H7 (cell line): ENCODE results near the gene GALNT10. TPM values are rescaled to one million over a fixed set of nuclear protein-coding genes. Genes with fewer than 3 reads are reported as not detected.

Experiments used
- DNase-seq: peaks from one replicate; pipeline ENCODE4 v3.0.0; 2012
- H3K27me3 ChIP-seq: 2 replicates; pipeline ENCODE4 v1.6.0; 2011; ENCODE audit warnings: mild to moderate bottlenecking, low read length; ENCODE audit not compliant: control insufficient read depth, insufficient read depth
- H3K36me3 ChIP-seq: replicated peaks from 2 replicates; pipeline ENCODE4 v1.5.1; 2011; ENCODE audit warnings: low read length; ENCODE audit not compliant: control insufficient read depth, insufficient read depth
- H3K4me3 ChIP-seq: 2 replicates; pipeline ENCODE4 v1.5.1; 2011; ENCODE audit warnings: low read depth, mild to moderate bottlenecking, control low read depth, low read length, moderate library complexity; ENCODE audit not compliant: insufficient read depth
- total RNA-seq: library from RNA; depleted of rRNA; stranded (reverse); fragments of >200 nt; shearing (Covaris generic); gene quantifications from 2 replicates; pipeline ENCODE4 v1.2.3, GENCODE V29; 2014

The GALNT10 gene
- total RNA-seq, 1 experiment from 2014 or later: 13.8 TPM

DNA sequence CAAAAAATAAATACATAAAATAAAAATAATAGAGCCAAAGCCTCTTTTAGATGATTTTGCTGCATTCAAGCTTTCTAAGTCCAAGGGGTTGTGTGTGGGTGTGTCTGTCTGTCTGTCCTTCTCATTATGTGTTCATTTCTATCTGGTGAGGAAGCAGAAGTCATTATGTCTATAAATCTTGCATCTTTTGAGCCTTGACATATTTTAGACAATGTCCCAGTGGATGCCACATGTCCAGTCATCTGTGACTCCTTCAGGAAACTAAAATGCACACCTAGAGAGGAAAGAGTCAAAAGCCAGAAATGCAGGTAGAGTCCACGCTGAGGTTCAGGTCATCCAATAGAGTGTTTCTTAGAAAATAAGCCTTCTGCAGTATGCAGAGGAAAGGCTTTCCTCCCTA, 80.9 kb downstream of the GALNT10 start:
- no peaks in the 10 kb centered on the region for H3K27me3 ChIP-seq
- H3K4me3 ChIP-seq: no peak overlapping the region
- no peak for DNase-seq
- no peaks in the 10 kb centered on the region; the same call in 1 of the 2 replicates for H3K36me3 ChIP-seq

DNA sequence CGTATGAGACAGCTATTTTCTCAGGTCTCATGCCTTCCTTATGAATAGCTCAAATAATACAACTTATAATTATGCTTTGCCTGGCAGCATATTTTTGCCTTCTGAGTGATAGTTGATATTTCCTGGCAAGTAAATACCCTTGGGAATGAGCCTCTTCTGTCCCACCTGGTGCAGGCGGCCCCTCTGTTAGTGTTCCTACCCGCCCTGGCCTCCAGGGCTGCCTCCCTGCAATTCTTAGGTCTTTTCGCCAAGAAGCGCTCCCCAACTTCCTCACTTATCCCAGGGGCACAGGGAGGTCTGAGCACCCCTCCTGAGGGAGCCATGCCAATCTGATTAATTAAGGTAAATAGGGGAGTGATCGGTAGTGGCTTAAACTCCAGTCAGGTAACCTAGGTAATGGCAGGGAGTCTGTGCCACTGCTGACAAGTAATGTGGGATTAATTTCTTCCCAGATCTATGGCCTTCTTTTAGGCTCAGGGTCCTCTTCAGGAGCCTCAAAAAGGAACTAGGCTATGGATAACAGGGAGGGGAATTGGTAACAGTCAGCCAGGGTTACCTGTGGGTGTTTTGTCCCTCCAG, 81.5 kb downstream of the GALNT10 start:
- no peak for DNase-seq
- no peaks in the 10 kb centered on the region for H3K27me3 ChIP-seq
- H3K4me3 ChIP-seq: no peak overlapping the region
- no peaks in the 10 kb centered on the region; the same call in 1 of the 2 replicates for H3K36me3 ChIP-seq

DNA sequence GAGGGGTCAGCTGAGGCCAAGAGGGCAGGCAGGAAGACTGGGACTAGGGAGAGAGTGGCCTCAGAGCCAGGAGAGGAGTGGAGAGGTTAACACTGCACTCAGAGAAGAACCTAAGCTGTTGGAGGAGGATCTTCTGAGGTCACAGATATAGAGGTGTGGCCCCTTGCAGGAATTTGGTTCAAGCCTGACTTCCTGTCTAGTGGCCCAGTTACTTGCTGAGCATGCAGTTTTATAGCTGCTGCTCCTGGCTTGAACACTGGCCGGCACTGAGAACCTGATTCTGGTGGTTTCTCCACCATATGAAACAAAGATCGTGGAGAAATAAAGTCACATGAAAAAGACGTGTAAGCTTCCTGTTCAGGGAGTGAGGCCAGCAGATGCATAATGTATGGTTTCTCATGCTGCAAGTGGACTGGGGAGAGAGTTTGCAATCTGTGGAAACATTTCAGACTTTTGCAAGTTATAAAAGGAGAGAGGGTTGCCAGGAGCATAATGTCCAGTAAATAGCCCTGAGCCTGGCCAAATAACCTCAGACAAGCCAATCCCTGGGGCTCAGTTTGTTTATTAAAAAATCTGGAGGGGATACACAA, 82.6 kb downstream of the GALNT10 start:
- DNase-seq: no peak
- Histone ChIP-seq H3K4me3 (no peak overlapping the region), H3K36me3 (no peaks in the 10 kb centered on the region; the same call in 1 of the 2 replicates), H3K27me3 (no peaks in the 10 kb centered on the region)

DNA sequence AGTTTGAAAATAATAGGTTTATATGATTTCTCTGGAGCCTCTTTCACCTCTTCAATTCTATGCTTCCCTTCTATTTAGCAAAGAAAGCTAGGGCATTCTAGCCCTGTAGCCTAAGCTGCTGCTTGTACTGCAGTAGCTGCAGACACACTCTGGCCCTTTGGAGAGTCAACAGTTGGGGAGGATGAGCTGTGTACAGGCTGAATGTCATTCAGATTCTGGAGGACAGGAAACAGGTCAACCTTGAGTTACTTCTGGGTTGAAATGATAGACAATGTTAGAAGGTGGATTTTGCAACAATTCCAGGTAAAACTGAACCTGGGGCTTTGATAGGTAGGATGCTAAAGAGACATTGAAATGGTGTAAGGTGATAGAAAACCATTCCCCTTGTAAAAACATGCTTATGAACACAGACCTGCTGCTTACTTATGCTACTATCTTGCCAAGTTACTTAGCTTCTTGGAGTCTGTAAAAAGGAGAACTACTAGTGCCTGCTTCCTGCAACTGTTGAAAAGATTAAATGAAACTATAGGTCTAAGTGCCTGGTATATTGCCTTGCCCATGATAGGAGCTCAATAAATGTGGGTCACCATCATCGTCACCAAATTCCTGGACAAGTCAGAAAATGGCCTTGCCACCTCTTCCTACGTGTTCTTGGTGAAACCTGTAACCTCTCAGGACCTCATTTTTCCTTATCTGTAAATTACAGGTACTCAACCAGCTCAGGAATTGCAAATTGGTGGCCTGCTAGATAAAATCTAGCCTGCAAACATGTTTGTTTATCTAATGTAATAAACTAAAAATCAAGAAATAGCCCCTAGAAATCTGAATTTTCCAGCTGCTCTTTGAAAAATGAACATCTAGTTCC, 83.7 kb downstream of the GALNT10 start:
- H3K27me3 ChIP-seq: no peaks in the 10 kb centered on the region
- H3K36me3 ChIP-seq: no peaks in the 10 kb centered on the region; the same call in 1 of the 2 replicates
- DNase-seq: no peak
- H3K4me3 ChIP-seq: no peak overlapping the region

DNA sequence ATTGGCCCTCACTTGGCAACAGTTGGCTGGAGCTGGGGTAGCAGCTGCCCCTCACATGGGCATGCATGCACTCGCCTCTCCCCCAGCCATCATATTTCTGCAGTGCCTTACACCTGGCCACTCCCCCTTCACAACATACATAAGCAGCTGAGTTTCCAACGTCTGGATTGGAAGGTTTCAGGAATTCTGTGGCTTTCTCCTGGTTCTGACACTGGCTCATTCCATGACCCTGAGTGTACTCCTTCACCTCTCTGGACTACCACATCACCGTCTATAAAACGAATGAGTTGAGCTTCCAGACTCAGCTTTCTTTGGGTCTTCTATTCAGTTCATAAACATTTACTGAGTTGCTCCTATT, 84.3 kb downstream of the GALNT10 start:
- no peak overlapping the region for H3K4me3 ChIP-seq
- no peaks in the 10 kb centered on the region for H3K27me3 ChIP-seq
- DNase-seq: no peak
- no peaks in the 10 kb centered on the region; the same call in 1 of the 2 replicates for H3K36me3 ChIP-seq

DNA sequence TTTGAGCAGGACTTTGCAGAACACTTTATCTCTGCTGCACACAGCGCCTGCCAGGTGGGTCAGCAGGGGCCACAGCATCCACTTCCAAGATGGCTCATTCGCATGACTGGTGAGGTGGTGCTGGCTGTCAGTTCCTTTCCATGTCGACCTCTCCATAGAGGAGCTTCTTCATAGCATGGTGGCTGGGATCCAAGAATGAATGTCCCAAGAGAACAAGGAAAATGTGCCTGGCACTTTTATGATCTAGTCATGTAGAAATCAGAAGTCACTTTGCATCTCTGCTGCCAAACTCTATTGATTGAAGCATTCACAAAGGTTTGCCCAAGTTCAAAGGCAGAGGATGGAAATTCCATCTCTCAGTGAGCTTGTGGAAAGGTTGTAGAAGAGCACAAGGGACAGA, 85.0 kb downstream of the GALNT10 start:
- Histone ChIP-seq H3K36me3 (no peaks in the 10 kb centered on the region; the same call in 1 of the 2 replicates), H3K27me3 (no peaks in the 10 kb centered on the region), H3K4me3 (no peak overlapping the region)
- DNase-seq: no peak

DNA sequence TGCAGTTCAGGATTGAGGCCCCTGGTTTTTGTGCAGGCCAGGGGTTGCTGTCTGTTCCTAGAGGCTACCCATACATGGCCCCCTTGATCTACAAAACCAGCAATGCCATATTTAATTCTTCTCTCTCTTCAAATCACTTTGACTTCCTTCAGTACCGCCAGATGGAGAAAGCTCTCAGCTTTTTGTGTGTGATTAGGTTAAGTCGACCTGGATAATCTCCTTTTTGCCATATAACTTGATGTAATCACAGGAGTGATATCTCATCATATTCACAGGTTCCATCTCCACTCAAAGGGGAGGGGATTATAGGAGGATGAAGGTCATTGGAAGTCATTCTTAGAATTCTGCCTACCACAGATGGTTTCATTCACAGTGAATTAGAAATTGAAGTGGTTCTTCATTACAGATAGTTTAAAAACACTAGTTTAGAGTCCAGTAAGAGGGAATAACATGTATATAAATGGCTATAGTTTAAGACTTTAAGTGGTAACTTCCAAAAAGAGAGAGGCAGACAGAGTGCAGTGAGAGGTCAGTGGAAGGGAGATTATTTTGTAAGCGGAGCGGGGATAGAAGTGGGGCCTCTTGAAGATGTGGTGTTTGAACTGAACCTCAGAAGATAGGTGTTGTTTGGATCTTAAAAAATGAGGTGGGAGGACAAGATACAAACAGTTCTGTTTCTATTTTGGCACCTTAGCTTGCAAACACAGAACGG, 85.9 kb downstream of the GALNT10 start:
- DNase-seq: no peak
- H3K36me3 ChIP-seq: no peaks in the 10 kb centered on the region; the same call in 1 of the 2 replicates
- no peak overlapping the region for H3K4me3 ChIP-seq
- no peaks in the 10 kb centered on the region for H3K27me3 ChIP-seq

DNA sequence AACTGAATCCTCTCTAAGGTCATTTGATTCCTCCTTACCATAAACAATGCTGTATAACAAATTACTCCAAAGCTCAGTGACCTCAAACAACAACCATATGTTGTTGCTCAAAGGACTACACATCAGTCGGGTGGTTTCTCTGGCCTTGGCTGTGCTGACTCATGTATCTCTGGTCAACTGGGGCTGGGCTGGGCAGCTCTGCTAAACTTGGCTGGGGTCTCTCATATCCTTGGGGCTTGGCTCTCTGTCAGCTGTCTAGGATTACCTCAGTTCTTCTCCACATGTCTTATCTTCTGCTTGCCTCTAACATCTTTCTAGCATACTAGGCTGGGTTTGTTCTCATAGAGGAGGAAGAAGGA, 86.4 kb downstream of the GALNT10 start:
- Histone ChIP-seq H3K36me3 (no peaks in the 10 kb centered on the region; the same call in 1 of the 2 replicates), H3K27me3 (no peaks in the 10 kb centered on the region), H3K4me3 (no peak overlapping the region)
- no peak for DNase-seq

DNA sequence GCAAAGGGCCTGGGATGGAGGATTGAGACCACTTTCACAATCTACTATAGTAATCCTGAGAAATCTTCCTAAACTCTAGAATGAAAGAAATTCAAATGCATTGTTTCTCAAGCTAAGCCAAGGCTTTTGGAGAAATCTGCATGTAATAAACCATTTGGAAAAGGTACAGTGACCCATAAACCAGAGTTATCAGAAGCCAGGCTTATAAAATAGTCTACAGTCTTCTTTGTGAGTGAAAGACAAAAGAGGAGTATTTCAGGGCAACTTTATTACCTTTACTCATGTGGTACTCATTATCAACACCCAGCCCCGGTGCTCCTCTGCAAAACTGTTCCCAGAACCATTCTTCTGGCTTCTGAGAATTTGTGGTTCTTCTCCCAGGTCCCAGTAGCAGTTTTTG, 87.0 kb downstream of the GALNT10 start:
- H3K27me3 ChIP-seq: no peaks in the 10 kb centered on the region
- no peaks in the 10 kb centered on the region; the same call in 1 of the 2 replicates for H3K36me3 ChIP-seq
- no peak for DNase-seq
- H3K4me3 ChIP-seq: no peak overlapping the region

DNA sequence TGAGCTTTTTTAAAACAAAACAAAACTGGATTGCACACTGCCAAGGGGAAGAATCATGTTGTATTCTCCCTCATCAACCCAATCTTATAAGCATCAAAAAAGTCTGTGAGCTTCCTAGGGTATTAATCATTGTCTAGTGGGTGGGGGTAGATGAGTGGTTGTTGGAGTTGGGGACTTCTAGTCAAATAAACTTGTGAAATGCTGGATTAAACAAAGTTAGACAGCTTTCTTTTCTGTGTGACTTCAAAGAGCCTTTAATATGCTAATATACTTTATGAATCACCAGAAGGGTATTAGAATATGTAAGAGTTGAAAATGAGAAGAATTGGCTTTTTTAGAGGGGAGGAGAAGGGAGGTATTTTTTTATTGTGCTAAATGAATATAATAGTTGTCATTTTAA, 87.7 kb downstream of the GALNT10 start:
- Histone ChIP-seq H3K27me3 (no peaks in the 10 kb centered on the region), H3K4me3 (no peak overlapping the region), H3K36me3 (no peaks in the 10 kb centered on the region; the same call in 1 of the 2 replicates)
- no peak for DNase-seq

DNA sequence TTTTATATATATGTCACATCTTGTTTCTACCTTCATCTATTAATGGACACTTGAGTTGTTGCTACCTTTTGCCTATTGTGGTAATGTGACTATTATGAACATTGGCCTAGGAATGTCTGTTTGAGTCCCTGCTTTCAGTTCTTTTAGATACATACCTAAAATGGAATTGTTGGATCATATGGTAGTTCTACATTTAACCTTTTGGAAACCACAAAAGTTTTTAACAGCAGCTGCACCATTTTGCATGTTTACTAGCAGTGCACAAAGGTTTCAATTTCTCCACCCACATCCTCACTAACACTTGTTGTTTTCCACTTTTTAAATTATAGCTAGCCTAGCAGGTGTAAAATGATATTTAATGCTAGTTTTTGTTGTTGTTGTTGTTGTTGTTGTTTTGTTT, 88.4 kb downstream of the GALNT10 start:
- Histone ChIP-seq H3K36me3 (no peaks in the 10 kb centered on the region; the same call in 1 of the 2 replicates), H3K27me3 (no peaks in the 10 kb centered on the region), H3K4me3 (no peak overlapping the region)
- DNase-seq: no peak

DNA sequence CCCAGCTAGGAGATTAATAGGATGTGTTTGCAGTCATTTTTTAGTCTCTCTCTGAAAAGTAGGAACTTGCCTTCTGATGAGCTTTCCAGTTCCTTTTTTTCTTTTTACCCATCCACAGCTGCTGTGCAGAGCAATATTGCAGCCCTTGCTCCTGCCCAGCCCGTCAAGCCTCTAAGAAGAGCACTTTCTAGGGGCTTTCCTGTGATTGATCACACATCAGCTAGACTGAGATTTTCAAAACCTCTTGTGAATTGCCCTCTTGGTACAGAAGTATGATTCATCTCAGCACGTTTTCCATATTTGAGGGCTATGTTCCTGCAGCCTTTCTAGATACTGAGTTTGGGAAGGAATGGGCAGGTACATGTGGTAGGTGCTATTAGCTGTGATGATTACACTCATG, 93.9 kb downstream of the GALNT10 start:
- H3K27me3 ChIP-seq: no peaks in the 10 kb centered on the region
- DNase-seq: no peak
- H3K36me3 ChIP-seq: no peaks in the 10 kb centered on the region
- H3K4me3 ChIP-seq: no peak overlapping the region

DNA sequence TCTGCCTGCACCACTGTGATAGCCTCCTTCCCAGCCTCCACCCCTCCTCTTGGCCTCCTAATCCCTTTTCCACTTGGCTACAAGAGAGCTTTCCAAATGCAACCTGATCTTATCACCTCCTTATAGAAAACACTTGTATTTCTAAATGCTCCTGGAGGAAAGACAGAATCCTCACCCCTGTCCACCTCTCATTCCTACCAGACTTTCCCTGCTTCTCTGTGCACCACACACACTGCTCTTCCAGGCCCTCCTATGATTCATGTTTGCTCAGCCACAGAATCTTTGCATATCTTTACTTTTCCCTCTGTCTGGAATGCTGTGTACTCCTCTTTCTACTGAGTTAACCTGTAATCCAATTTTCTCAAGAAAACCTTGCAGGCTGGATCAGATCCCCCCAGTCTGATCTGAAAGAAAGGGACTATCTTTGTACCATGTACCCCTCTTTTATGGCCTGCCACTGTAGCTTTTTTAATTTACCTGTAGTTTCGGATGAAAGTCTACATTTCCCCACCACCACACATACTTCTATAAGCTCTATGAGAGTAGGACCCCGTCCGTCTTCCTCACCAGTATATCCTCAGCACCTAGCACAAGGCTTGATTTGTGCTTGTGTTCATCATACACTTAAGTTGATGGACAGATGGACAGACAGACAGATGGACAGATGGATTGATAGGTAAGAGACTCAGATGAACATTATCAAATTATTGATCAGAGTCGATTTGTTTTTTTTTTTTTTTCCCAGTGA, 95.3 kb downstream of the GALNT10 start:
- H3K27me3 ChIP-seq: no peaks in the 10 kb centered on the region
- H3K36me3 ChIP-seq: no peaks in the 10 kb centered on the region
- no peak overlapping the region for H3K4me3 ChIP-seq
- no peak for DNase-seq

DNA sequence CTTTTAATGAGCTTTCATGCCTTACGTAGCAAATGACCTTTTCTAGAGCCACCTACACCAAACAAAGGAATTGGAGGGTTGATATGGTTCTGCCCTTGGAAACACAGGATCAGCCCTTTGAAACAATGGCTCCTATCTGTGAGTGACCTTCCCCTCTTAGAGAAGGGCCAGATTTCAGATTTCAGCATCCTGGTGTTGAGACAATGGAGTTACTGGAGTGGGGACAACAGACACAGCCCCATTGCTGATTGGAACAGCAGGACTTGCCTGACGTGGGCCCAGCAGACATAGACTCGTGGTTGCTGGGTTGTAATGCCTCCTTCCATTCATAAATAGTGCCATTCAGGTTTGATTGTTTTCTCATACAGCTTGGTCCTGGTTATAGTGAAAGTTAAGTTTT, 96.0 kb downstream of the GALNT10 start:
- no peak for DNase-seq
- no peaks in the 10 kb centered on the region for H3K36me3 ChIP-seq
- no peak overlapping the region for H3K4me3 ChIP-seq
- H3K27me3 ChIP-seq: no peaks in the 10 kb centered on the region
